Measurements from ENCODE around the gene THAP8.

Gene THAP8

DNA sequence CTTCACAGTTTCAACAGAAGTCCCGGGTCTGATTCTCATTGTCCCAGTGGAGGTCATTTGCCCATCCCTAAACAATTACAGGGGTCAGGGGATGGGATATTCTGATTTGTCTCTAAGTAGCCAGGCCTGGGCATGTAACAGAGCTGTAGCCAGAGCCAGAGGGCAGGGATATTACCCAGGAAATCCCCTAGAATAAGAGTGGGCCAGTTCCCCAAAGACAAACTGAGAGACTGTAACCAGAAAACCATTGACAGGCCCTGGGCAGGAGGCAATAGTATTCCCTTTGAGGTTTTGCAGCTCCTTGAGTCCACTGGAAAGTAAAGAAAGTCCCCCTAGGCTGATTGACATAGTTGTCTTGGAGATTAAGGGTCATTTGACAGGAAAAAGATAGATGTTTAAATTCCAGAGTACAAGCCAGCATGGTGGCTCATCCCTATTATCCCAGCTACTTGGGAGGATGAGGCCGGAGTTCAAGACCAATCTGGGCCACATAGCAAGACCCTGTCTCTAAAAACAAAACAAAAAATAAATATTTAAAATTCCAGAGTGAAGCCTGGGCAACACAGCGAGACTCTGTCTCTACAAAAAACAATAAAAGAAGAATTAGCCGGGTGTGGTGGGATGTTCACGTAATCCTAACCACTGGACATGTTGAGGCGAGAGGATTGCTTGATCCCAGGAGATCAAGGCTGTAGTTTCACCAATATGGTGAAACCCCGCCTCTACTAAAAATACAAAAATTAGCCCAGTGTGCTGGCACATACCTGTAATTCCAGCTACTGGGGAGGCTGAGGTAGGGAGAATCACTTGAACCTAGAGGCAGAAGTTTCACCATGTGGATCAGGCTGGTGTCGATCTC lies 60.9 kb downstream of the THAP8 start:
- H3K4me3 ChIP-seq (ENCODE audit: low read depth in 1 of 2, low read length in 1 of 2) = no peak overlapping the region
- H3K27me3 ChIP-seq = peaks cover 29% of the 10 kb centered on the region
- H3K4me1 ChIP-seq (ENCODE audit: control insufficient read depth in 1 of 2, insufficient read depth in 1 of 2, low read depth in 1 of 2, low read length in 1 of 2) = peaks cover 24 to 27% of the 10 kb centered on the region in 2 experiments
- H3K9me3 ChIP-seq = no peaks in the 10 kb centered on the region
- no peak overlapping the region for H3K27ac ChIP-seq
- TF ChIP-seq, protein P1, sequence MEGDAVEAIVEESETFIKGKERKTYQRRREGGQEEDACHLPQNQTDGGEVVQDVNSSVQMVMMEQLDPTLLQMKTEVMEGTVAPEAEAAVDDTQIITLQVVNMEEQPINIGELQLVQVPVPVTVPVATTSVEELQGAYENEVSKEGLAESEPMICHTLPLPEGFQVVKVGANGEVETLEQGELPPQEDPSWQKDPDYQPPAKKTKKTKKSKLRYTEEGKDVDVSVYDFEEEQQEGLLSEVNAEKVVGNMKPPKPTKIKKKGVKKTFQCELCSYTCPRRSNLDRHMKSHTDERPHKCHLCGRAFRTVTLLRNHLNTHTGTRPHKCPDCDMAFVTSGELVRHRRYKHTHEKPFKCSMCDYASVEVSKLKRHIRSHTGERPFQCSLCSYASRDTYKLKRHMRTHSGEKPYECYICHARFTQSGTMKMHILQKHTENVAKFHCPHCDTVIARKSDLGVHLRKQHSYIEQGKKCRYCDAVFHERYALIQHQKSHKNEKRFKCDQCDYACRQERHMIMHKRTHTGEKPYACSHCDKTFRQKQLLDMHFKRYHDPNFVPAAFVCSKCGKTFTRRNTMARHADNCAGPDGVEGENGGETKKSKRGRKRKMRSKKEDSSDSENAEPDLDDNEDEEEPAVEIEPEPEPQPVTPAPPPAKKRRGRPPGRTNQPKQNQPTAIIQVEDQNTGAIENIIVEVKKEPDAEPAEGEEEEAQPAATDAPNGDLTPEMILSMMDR (IDR thresholded peaks at IDR 0.05) = no peak
- peaks cover 2% of the 10 kb centered on the region for H3K36me3 ChIP-seq

DNA sequence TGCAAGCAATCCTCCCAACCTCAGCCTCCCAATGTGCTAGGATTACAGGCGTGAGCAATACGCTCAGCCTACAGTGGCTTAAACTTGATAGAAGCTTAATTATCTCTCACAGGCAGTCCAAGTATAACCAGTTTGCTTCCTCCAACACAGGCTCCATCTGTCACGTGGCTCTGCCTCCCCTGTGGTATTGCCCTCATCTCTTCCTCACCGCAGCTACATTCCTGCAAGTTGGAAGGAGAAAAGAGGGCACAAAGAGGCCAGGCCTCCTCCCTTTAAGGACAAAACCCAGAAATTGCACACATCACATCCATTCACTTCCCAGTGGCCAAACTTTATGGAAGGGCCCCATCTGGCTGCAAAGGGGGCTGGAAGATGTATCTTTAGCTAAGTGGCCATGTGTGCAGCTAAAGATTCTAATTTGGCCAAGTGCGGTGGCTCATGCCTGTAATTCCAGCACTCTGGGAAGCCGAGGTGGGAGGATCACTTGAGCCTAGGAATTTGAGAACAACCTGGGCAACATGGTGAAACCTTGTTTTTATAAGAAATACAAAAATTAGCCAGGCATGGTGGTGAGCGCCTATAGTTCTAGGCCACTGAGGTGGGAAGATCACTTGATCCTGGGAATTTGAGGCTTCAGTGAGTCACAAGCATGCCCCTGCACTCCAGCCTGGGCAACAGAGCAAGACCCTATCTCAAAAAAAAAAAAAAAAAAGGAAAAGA lies 62.2 kb downstream of the THAP8 start:
- H3K27ac ChIP-seq = no peak overlapping the region
- H3K4me3 ChIP-seq (ENCODE audit: low read depth in 1 of 2, low read length in 1 of 2) = no peak overlapping the region
- no peaks in the 10 kb centered on the region for H3K9me3 ChIP-seq
- peaks cover 24 to 33% of the 10 kb centered on the region in 2 experiments for H3K4me1 ChIP-seq (ENCODE audit: control insufficient read depth in 1 of 2, insufficient read depth in 1 of 2, low read depth in 1 of 2, low read length in 1 of 2)
- H3K27me3 ChIP-seq = peaks cover 41% of the 10 kb centered on the region
- TF ChIP-seq, protein P1 (IDR thresholded peaks at IDR 0.05) = no peak
- H3K36me3 ChIP-seq = no peaks in the 10 kb centered on the region

DNA sequence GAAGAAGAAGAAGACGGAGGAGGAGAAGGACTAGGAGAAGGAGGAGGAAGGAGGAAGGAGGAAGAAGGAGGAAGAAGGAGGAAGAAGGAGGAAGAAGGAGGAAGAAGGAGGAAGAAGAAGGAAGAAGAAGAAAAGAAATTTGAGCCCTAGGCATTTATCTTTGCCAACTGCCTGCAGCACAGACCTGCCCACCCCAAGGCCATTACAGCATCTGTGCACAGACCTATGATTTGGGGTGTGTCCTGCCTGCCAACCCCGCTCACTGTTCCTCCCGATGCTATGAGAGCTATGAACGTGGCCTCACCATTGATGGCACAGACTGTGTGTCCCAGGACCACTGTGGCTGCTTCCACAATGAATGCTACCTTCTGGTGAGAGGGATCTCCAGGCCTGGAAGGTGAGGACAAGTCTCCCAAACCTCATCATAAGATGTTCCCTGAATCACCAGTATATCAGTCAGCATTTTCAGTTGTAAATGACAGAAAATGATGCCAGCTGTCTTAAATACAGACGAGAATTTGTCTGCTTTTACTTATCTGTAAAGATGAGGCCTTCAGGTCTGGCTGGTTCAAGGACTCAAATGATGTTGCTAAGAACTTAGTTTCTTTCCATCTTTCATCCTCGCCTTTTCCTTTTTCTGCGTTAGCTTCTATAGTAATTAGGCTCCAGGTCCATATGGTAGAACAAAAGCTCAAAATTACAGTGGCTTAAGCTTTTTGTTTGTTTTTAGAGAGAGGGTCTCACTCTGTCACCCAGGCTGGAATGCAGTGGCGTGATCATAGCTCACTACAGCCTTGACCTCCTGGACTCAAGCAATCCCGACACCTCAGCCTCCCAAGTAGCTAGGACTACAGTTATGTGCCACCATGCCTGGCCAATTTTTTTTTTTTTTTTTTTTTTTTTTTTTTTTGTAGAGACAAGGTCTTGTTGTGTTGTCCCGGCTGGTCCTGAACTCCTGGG lies 63.0 kb downstream of the THAP8 start:
- peaks cover 50% of the 10 kb centered on the region for H3K27me3 ChIP-seq
- H3K27ac ChIP-seq = no peak overlapping the region
- TF ChIP-seq, protein P1 (IDR thresholded peaks at IDR 0.05) = no peak
- peaks cover 20 to 25% of the 10 kb centered on the region in 2 experiments for H3K4me1 ChIP-seq (ENCODE audit: control insufficient read depth in 1 of 2, insufficient read depth in 1 of 2, low read depth in 1 of 2, low read length in 1 of 2)
- no peaks in the 10 kb centered on the region for H3K9me3 ChIP-seq
- no peaks in the 10 kb centered on the region for H3K36me3 ChIP-seq
- H3K4me3 ChIP-seq (ENCODE audit: low read depth in 1 of 2, low read length in 1 of 2) = no peak overlapping the region

DNA sequence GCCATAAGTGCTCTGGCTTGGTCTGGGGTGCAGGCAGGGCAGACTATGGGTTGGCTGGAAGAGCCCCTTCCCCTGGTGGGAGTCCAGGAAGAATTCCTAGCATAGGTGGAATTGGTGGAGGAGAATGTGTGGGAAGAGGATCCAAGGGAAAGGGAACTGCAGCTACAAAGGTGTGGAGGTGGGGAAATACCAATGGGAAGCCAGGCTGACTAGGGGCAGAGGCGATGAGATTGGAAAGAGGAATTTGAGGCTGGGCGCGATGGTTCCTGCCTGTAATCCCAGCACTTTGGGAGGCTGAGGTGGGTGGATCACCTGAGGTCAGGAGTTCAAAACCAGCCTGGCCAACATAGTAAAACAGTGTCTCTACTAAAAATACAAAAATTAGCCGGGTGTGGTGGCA lies 63.9 kb downstream of the THAP8 start:
- Histone ChIP-seq H3K4me3 (ENCODE audit: low read depth in 1 of 2, low read length in 1 of 2) (no peak overlapping the region), H3K27ac (no peak overlapping the region), H3K27me3 (peaks cover 59% of the 10 kb centered on the region), H3K9me3 (no peaks in the 10 kb centered on the region), H3K4me1 (ENCODE audit: control insufficient read depth in 1 of 2, insufficient read depth in 1 of 2, low read depth in 1 of 2, low read length in 1 of 2) (peaks cover 11 to 16% of the 10 kb centered on the region in 2 experiments), H3K36me3 (no peaks in the 10 kb centered on the region)
- TF ChIP-seq, protein P1 (IDR thresholded peaks at IDR 0.05) = no peak

DNA sequence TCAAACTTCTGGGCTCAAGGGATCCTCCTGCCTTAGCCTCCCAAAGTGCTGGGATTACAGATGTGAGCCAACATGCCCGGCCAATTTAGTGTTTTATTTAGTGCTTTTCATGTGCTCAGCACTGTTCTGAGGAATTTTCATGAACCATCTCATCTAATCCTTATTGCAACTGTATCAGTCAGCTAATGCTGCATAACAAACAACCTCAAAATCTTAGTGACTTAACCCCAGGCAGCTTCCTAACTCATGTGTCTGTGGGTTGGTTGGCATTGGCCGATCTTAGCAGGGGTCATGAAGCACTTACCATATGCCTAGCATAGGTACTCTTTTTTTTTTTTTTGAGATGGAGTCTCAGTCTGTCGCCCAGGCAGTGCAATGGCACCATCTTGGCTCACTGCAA lies 65.3 kb downstream of the THAP8 start:
- no peaks in the 10 kb centered on the region for H3K36me3 ChIP-seq
- H3K4me3 ChIP-seq (ENCODE audit: low read depth in 1 of 2, low read length in 1 of 2) = no peak overlapping the region
- peaks cover 2 to 8% of the 10 kb centered on the region in 2 experiments for H3K4me1 ChIP-seq (ENCODE audit: control insufficient read depth in 1 of 2, insufficient read depth in 1 of 2, low read depth in 1 of 2, low read length in 1 of 2)
- H3K27ac ChIP-seq = no peak overlapping the region
- H3K9me3 ChIP-seq = no peaks in the 10 kb centered on the region
- TF ChIP-seq, protein P1 (IDR thresholded peaks at IDR 0.05) = no peak
- peaks cover 67% of the 10 kb centered on the region for H3K27me3 ChIP-seq
